Muscle layer of colon (tissue), 2 donors: ENCODE data around the gene KRTAP9-9.
"Not testable (repeated sequence)": the region's sequence is repeated elsewhere in the genome, so short reads cannot be mapped to it uniquely, and the experiment has no call there.

Experiments
- H3K27ac ChIP-seq: one replicate; pipeline ENCODE4 v1.7.0; 2013; ENCODE audit warnings: low read depth, mild to moderate bottlenecking, low read length, moderate library complexity
- H3K27me3 ChIP-seq, 2 donors: one replicate each; pipeline ENCODE4 v1.7.0; 2013; ENCODE audit warnings: low read length in 2 of 2, mild to moderate bottlenecking in 2 of 2; ENCODE audit not compliant: insufficient read depth in 2 of 2, control insufficient read depth in 1 of 2
- H3K36me3 ChIP-seq: one replicate; pipeline ENCODE4 v1.7.0; 2013; ENCODE audit warnings: mild to moderate bottlenecking, low read length; ENCODE audit not compliant: insufficient read depth
- H3K4me1 ChIP-seq: one replicate; pipeline ENCODE4 v1.7.0; 2013; ENCODE audit warnings: mild to moderate bottlenecking, low read length; ENCODE audit not compliant: insufficient read depth
- H3K4me3 ChIP-seq, 2 donors: one replicate each; pipeline ENCODE4 v1.7.0; 2013; ENCODE audit warnings: low read length in 2 of 2, low read depth in 1 of 2, mild to moderate bottlenecking in 1 of 2, moderate library complexity in 1 of 2
- H3K9ac ChIP-seq: one replicate; pipeline ENCODE4 v1.7.0; 2013; ENCODE audit warnings: low read length
- H3K9me3 ChIP-seq: one replicate; pipeline ENCODE4 v1.7.0; 2013; ENCODE audit warnings: mild to moderate bottlenecking, low read length
- donor health status: abdominal sarcoma.
- donor health status: Adenocarcinoma of cecum.

The KRTAP9-9 gene

DNA sequence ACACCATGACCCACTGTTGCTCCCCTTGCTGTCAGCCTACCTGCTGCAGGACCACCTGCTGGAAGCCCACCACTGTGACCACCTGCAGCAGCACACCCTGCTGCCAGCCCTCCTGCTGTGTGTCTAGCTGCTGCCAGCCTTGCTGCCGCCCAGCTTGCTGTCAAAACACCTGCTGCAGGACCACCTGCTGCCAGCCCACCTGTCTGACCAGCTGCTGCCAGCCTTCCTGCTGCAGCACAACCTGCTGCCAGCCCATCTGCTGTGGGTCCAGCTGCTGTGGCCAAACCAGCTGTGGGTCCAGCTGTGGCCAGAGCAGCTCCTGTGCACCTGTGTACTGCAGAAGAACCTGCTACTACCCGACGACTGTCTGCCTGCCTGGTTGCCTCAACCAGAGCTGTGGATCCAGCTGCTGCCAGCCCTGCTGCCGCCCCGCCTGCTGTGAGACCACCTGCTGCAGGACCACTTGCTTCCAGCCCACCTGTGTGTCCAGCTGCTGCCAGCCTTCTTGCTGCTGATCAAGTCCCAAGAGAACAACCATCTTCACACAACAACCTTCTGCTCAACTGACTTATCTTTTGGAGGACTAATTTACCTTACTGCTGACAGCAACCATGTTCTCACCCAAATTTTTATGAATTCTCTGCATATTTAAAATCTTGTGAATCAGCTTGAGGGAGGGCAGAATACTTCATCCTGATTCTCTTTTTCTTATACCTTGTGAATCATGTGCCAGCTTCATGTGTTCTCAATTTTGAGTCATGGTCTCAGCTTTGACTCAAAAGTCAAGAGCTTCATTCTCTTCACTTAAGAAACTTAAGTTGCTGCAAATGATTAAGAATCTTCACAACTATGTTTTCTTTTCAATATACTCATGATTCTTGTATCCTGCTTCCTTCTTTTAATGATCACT, at the start of gene KRTAP9-9:
TSS of gene KRTAP9-9 (plus strand) at position 4 of the 910 bp plus-strand sequence.
- H3K9ac ChIP-seq, H3K36me3 ChIP-seq: not testable (repeated sequence)

DNA sequence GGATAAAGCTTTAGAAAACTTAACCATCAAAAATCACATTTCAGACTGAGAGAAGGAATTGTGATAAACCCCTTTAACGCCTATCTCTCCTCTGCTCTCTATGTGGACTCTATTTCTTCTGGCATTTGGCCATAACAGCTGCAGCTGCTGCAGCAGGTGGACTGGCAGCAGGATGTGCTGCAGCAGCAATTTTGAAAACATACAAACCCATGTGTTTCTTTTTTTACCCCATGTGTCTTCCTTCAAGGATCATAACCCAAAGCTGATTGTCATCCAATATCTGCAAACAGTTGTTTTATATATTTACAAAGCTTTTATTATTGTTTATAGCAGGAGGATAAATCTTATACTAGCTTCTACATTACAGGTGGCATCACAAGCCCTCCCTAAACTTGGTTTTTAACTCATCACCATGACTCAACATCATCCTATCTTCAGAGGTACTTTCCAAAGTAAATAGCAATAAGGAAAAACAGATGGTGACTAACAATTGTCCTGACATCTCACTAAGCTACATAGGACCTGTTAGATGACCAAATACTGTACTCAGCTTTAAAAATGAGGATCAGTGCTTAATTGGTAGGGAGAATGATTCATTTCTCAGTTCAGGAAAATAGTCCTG, 43.2 kb upstream of the KRTAP9-9 start:
- no peaks in the 10 kb centered on the region for H3K9me3 ChIP-seq
- H3K27me3 ChIP-seq, result peaks cover 0 to 4% of the 10 kb centered on the region in 2 donors
- no peaks in the 10 kb centered on the region for H3K36me3 ChIP-seq
- H3K4me3 ChIP-seq, result no peak overlapping the region
- no peaks in the 10 kb centered on the region for H3K4me1 ChIP-seq
- no peak overlapping the region for H3K27ac ChIP-seq
- no peak overlapping the region for H3K9ac ChIP-seq

More for the DNA sequence above, at the start of gene KRTAP9-9:
- H3K4me3 ChIP-seq, H3K27me3 ChIP-seq, H3K4me1 ChIP-seq, H3K9me3 ChIP-seq, H3K27ac ChIP-seq: not testable (repeated sequence)

GRCh38 chr17:41212524-41213169, 42.5 kb upstream of the KRTAP9-9 start:
- Histone ChIP-seq H3K9ac (no peak overlapping the region), H3K27me3 (peaks cover 0 to 4% of the 10 kb centered on the region in 2 donors), H3K27ac (no peak overlapping the region), H3K4me3 (no peak overlapping the region), H3K36me3 (no peaks in the 10 kb centered on the region), H3K4me1 (no peaks in the 10 kb centered on the region), H3K9me3 (no peaks in the 10 kb centered on the region)

DNA sequence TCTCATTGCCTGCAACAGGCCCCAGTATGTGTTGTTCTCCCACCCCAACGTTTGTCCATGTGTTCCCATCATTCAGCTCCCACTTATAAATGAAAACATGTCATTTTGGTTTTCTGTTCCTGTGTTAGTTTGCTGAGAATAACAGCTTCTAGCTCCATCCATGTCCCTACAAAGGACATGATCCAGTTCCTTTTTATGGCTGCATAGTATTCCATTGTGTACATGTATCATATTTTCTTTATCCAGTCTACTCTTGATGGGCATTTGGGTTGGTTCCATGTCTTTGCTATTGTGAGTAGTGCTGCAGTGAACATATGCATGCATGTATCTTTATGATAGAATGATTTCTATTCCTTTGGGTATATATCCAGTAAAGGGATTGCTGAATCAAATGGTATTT, 39.5 kb upstream of the KRTAP9-9 start:
- no peak overlapping the region for H3K4me3 ChIP-seq
- no peak overlapping the region for H3K9ac ChIP-seq
- H3K27me3 ChIP-seq, result no peaks in the 10 kb centered on the region
- H3K9me3 ChIP-seq, result no peaks in the 10 kb centered on the region
- H3K36me3 ChIP-seq, result no peaks in the 10 kb centered on the region
- H3K27ac ChIP-seq, result no peak overlapping the region
- no peaks in the 10 kb centered on the region for H3K4me1 ChIP-seq

- Histone ChIP-seq H3K9me3 (no peaks in the 10 kb centered on the region), H3K4me3 (no peak overlapping the region), H3K27ac (no peak overlapping the region), H3K36me3 (no peaks in the 10 kb centered on the region), H3K9ac (no peak overlapping the region), H3K4me1 (no peaks in the 10 kb centered on the region), H3K27me3 (no peaks in the 10 kb centered on the region)
These were observed 31.4 kb upstream of the KRTAP9-9 start for GRCh38 chr17:41223821-41224220.

GRCh38 chr17:41226051-41226450, 29.1 kb upstream of the KRTAP9-9 start:
- Histone ChIP-seq H3K27me3 (no peaks in the 10 kb centered on the region), H3K27ac (no peak overlapping the region), H3K9ac (no peak overlapping the region), H3K36me3 (no peaks in the 10 kb centered on the region), H3K4me1 (no peaks in the 10 kb centered on the region), H3K9me3 (no peaks in the 10 kb centered on the region), H3K4me3 (no peak overlapping the region)

GRCh38 chr17:41226598-41227095, 28.5 kb upstream of the KRTAP9-9 start, which contains the start of gene KRTAP9-2:
TSS of gene KRTAP9-2 (plus strand) at chr17:41226648. CDS start at chr17:41226655, 7 bp downstream.
- not testable (repeated sequence) for H3K36me3 ChIP-seq, H3K27me3 ChIP-seq, H3K9me3 ChIP-seq, H3K27ac ChIP-seq, H3K4me1 ChIP-seq, H3K9ac ChIP-seq, H3K4me3 ChIP-seq

DNA sequence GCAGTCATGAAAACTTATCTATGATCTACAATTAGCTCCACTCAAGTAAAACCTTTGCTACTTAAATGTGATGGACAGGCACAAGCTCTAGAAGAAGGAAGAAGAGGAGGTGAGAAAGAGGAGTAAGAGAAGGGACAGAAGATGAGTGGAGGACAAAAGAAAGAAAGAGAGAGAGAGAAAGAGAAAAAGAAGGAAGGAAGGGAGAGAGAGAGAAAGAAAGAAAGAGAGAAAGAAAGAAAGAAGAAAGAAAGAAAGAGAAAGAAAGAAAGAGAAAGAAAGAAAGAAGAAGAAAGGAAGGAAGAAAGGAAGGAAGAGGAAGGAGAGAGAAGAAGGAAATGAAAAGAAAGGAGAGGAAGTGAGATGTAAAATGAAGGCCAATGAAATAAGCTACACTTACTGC, 25.1 kb upstream of the KRTAP9-9 start:
- Histone ChIP-seq H3K27me3 (no peaks in the 10 kb centered on the region), H3K36me3 (no peaks in the 10 kb centered on the region), H3K4me1 (no peaks in the 10 kb centered on the region), H3K27ac (no peak overlapping the region), H3K9ac (no peak overlapping the region), H3K4me3 (no peak overlapping the region), H3K9me3 (no peaks in the 10 kb centered on the region)

DNA sequence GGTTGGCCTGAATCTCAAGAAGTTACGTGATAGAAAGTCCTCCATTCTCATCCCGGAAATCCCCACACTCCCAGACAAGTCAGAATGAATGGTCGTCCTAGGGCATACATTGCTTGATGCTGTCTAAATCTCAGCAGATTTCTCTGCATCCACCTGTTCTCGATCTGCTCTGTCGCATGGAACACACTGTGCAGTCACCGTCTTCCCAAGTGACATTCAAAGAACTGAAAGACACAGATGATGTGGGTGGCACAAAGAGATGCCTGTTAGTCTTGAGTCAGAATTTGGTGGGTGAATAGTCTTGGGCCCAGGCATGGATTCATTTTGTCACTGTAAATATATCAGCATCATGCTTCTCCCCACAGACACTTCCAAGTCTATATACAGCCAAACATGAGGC, 23.5 kb upstream of the KRTAP9-9 start:
- H3K9ac ChIP-seq, result no peak overlapping the region
- no peak overlapping the region for H3K4me3 ChIP-seq
- no peak overlapping the region for H3K27ac ChIP-seq
- H3K9me3 ChIP-seq, result no peaks in the 10 kb centered on the region
- H3K27me3 ChIP-seq, result no peaks in the 10 kb centered on the region
- H3K4me1 ChIP-seq, result no peaks in the 10 kb centered on the region
- no peaks in the 10 kb centered on the region for H3K36me3 ChIP-seq

- not testable (repeated sequence) for H3K27me3 ChIP-seq, H3K4me1 ChIP-seq, H3K4me3 ChIP-seq, H3K36me3 ChIP-seq, H3K9me3 ChIP-seq, H3K9ac ChIP-seq, H3K27ac ChIP-seq
These were observed 22.6 kb upstream of the KRTAP9-9 start, which contains the start of gene KRTAP9-3 for GRCh38 chr17:41232399-41233105. TSS of gene KRTAP9-3 (plus strand) at chr17:41232449. CDS start at chr17:41232502, 53 bp downstream.

GRCh38 chr17:41237116-41237515, 18.1 kb upstream of the KRTAP9-9 start:
- H3K9me3 ChIP-seq, H3K36me3 ChIP-seq, H3K27ac ChIP-seq, H3K4me3 ChIP-seq, H3K4me1 ChIP-seq, H3K9ac ChIP-seq, H3K27me3 ChIP-seq: not testable (repeated sequence)
